Right atrium auricular region (tissue), 2 donors: ENCODE measurements around the gene UBE2S. TPM values are rescaled to one million over a fixed set of nuclear protein-coding genes. Genes with fewer than 3 reads are reported as not detected.
"Not testable (repeated sequence)": the region's sequence is repeated elsewhere in the genome, so short reads cannot be mapped to it uniquely, and the experiment has no call there.

Source experiments
- DNase-seq: peaks from one replicate; pipeline ENCODE4 v3.0.0-alpha.2; 2019; ENCODE audit warnings: low spot score
- H3K27ac ChIP-seq, 2 donors: fragments of 200-600 bp; sonication (generic); 1 replicate in 1 of 2; 2 replicates in 1 of 2; pipeline ENCODE4 v1.5.1; 2016 to 2019
- H3K27me3 ChIP-seq, 2 donors: fragments of 200-600 bp; sonication (generic); one replicate each; pipeline versions ENCODE4 v1.5.1 to v1.6.0; 2017 to 2019
- H3K36me3 ChIP-seq: fragments of 200-600 bp; sonication (generic); one replicate; pipeline ENCODE4 v1.5.1; 2016
- H3K4me1 ChIP-seq, 2 donors: fragments of 200-600 bp; sonication (generic); one replicate each; pipeline versions ENCODE4 v1.5.1 to v1.6.0; 2017 to 2019
- H3K4me3 ChIP-seq, 2 donors: fragments of 200-600 bp; sonication (generic); 1 replicate in 1 of 2; 2 replicates in 1 of 2; pipeline ENCODE4 v1.5.1; 2017 to 2019; ENCODE audit warnings: mild to moderate bottlenecking in 1 of 2, moderate library complexity in 1 of 2
- H3K9me3 ChIP-seq, 2 donors: fragments of 200-600 bp; sonication (generic); one replicate each; pipeline ENCODE4 v1.5.1; 2019
- total RNA-seq, 2 donors: library from RNA; depleted of rRNA; stranded (reverse); fragments of >200 nt; gene quantifications; one replicate each; pipeline ENCODE4 v1.1.0, GENCODE V29; 2016
- TF ChIP-seq, protein P1 (sequence below), 2 donors: fragments of 200-600 bp; sonication (generic); IDR thresholded peaks; one replicate each; pipeline ENCODE4 v1.5.1; 2019; ENCODE audit warnings: antibody characterized with exemption in 2 of 2

Gene UBE2S
- total RNA-seq, 2 donors from 2014 or later = 19.1 to 22.0 TPM

DNA sequence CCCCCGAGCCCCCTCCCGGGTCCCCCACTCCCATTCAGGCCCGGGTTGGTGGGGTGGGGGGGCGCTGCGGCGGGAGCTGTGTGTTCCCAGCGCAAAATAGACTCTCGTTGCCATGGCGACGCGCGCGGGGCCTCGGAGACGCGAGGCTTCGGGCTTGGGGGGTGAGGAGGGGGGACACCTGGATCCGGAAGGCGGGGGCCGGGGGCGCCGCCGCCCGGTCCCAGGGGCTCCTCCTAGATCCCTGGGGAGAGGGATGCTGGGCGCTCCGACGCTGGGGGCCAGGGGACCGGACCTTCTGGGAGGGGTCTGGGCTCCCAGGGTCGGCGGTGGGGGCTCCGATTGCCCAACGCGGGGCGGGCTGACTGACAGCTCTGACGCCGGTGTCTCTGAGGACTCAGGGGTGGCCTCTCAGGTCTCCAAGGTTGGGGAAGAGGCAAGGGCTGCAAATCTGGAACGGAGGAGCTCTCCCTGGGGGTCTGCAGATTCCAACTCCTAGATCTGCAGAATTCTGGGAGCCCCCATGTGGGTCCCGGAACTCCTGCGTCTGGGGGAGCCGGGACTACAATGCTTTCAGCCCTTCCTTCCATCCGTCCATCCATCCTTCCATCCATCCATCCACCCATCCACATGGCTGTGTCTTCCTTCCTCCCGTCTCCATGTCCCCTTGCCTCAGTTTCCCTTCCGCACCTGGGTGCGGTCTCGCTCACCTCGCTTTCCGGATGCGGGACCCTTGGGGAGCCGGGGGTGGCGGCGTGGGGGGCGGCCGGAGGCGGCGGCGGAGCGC, 44.6 kb upstream of the UBE2S start:
- no peaks in the 10 kb centered on the region for H3K36me3 ChIP-seq
- DNase-seq = no peak
- TF ChIP-seq, protein P1, sequence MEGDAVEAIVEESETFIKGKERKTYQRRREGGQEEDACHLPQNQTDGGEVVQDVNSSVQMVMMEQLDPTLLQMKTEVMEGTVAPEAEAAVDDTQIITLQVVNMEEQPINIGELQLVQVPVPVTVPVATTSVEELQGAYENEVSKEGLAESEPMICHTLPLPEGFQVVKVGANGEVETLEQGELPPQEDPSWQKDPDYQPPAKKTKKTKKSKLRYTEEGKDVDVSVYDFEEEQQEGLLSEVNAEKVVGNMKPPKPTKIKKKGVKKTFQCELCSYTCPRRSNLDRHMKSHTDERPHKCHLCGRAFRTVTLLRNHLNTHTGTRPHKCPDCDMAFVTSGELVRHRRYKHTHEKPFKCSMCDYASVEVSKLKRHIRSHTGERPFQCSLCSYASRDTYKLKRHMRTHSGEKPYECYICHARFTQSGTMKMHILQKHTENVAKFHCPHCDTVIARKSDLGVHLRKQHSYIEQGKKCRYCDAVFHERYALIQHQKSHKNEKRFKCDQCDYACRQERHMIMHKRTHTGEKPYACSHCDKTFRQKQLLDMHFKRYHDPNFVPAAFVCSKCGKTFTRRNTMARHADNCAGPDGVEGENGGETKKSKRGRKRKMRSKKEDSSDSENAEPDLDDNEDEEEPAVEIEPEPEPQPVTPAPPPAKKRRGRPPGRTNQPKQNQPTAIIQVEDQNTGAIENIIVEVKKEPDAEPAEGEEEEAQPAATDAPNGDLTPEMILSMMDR (IDR thresholded peaks at IDR 0.05) = no peak
- peaks cover 0 to 21% of the 10 kb centered on the region in 2 donors for H3K4me1 ChIP-seq
- H3K4me3 ChIP-seq = peak overlapping the region in 1 of 2 donors; percentile 11
- no peak overlapping the region for H3K27ac ChIP-seq
- no peaks in the 10 kb centered on the region for H3K9me3 ChIP-seq
- peaks cover 8 to 18% of the 10 kb centered on the region in 2 donors for H3K27me3 ChIP-seq

DNA sequence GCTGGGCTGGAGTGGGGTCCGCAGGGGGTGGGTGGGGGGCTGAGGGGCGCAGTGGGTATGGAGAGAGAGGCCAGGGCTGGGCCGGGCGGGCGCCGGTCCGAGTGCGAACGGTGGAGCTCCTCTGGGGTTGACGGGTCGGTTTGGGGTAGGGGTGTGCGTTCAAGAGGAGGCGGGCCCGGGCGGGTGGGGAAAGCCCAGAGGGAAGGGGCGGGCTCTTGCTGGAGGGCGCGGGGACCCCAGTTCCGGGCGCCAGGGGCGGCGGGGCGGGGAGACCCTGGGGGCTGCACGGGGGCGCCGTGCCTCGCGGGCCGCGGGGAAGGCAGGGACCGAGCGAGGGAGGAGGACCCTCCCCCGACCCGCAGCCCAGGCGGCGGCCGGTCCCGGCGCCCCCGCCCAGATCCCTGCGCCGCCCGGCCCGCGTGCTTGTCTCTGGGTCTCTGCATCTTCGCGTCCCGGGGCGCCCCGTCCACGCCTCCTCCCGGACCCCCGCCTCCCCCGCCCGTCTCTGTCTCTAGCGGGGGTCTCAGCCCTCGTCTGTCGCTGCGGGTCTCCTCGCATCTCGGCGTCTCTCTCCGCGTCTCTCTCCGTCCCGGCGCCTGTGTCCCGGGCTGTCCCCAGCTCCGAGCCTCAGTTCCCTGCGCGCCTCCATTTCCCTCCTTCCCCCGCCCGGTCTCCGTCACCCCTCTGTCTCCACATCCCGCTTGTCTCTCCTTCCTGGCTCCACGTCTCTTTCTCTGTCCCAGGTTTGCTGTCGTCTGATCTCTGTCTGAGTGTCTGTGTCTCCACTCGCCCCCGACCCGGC, 43.8 kb upstream of the UBE2S start:
- H3K4me3 ChIP-seq = peak overlapping the region in 1 of 2 donors; percentile 28
- H3K36me3 ChIP-seq = no peaks in the 10 kb centered on the region

GRCh38 chr19:55449469-55449868, 41.9 kb upstream of the UBE2S start:
- H3K27me3 ChIP-seq = peaks cover 13 to 23% of the 10 kb centered on the region in 2 donors
- H3K4me3 ChIP-seq = no peak overlapping the region
- no peak overlapping the region for H3K27ac ChIP-seq
- no peaks in the 10 kb centered on the region for H3K36me3 ChIP-seq
- no peaks in the 10 kb centered on the region for H3K9me3 ChIP-seq
- no peak for DNase-seq
- TF ChIP-seq, protein P1 (IDR thresholded peaks at IDR 0.05) = no peak
- H3K4me1 ChIP-seq = peaks cover 0 to 21% of the 10 kb centered on the region in 2 donors

More for the DNA sequence above, 43.8 kb upstream of the UBE2S start:
- Histone ChIP-seq H3K4me1 (peaks cover 0 to 21% of the 10 kb centered on the region in 2 donors), H3K27me3 (peaks cover 8 to 18% of the 10 kb centered on the region in 2 donors), H3K27ac (no peak overlapping the region), H3K9me3 (no peaks in the 10 kb centered on the region)
- no peak for DNase-seq
- TF ChIP-seq, protein P1 (IDR thresholded peaks at IDR 0.05) = no peak

DNA sequence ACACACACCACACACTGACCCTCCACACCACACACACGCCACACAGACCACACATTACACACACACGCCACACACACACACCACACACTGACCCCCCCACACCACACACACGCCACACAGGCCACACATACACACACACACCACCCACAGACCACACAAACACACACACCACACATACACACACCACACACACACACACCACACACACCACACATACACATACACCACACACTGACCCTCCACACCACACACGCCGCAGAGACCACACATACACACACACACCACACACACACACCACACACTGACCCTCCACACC, 40.5 kb upstream of the UBE2S start:
- H3K27me3 ChIP-seq = peaks cover 16 to 31% of the 10 kb centered on the region in 2 donors
- H3K4me1 ChIP-seq = peaks cover 0 to 21% of the 10 kb centered on the region in 2 donors
- not testable (repeated sequence) for H3K27ac ChIP-seq

GRCh38 chr19:55447421-55448174, 40.0 kb upstream of the UBE2S start:
- H3K4me3 ChIP-seq = no peak overlapping the region
- H3K27me3 ChIP-seq = peaks cover 18 to 31% of the 10 kb centered on the region in 2 donors
- H3K36me3 ChIP-seq = no peaks in the 10 kb centered on the region
- H3K27ac ChIP-seq = no peak overlapping the region
- TF ChIP-seq, protein P1 (IDR thresholded peaks at IDR 0.05) = no peak
- no peaks in the 10 kb centered on the region for H3K9me3 ChIP-seq
- H3K4me1 ChIP-seq = peaks cover 0 to 16% of the 10 kb centered on the region in 2 donors
- no peak for DNase-seq

More for the DNA sequence above, 40.5 kb upstream of the UBE2S start:
- not testable (repeated sequence) for H3K36me3 ChIP-seq, H3K4me3 ChIP-seq, DNase-seq, H3K9me3 ChIP-seq
